Measurements from ENCODE around the gene PRKG2. TPM values are rescaled to one million over a fixed set of nuclear protein-coding genes. Genes with fewer than 3 reads are reported as not detected.

The PRKG2 gene
- total and polyA plus RNA-seq, 2 of the 13 experiments (the other 11 are each of a cell fraction or from before 2014, with no cell fraction given), result 0.04 TPM

DNA sequence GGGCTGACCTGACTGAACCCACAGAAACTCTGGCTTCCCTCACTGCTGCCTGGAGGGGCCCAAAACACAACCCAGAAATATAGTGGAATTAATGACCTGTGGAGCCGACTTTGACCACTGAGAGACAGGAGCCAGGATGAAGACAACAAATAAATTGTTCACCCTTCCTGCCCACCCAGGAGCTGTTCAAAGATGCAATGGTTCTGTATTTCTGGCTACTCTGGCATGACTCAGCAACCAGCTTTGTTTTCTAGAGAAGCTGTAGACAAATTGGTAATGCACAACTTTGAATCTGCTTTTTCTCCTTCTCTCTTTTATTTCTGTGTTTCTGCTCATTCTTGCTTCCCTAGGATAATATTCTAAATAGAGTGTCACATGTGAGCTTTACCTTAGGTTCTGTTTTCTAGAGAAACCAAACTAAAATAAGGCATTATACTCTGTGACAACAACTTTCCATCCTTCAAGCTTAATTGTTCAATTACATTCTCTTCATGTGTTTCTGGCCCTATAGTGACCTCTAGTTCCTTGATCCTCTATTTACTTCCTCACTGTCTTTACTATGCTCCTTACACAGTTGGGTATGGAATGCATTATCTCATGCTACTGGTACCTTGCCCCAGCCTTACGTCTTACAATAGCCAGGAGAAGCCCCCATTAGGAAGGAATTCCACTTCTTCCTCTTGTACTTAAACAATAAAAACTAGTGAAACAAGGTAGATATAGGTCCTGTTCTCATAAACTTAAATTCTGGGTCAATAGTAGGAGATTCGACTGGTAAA is 6.5 kb upstream of the PRKG2 start:
- no TSS peak for BruUV-seq (replicated peaks)
- no peak for FAIRE-seq
- no peak for ATAC-seq

More for the DNA sequence above, 6.5 kb upstream of the PRKG2 start:
- no peak overlapping the region for H3K27ac ChIP-seq (ENCODE audit: extremely low read length, insufficient read depth, low read length)
- TF ChIP-seq, protein P1, sequence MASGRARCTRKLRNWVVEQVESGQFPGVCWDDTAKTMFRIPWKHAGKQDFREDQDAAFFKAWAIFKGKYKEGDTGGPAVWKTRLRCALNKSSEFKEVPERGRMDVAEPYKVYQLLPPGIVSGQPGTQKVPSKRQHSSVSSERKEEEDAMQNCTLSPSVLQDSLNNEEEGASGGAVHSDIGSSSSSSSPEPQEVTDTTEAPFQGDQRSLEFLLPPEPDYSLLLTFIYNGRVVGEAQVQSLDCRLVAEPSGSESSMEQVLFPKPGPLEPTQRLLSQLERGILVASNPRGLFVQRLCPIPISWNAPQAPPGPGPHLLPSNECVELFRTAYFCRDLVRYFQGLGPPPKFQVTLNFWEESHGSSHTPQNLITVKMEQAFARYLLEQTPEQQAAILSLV (CRISPR knock-in tag; IDR thresholded peaks at IDR 0.05; ENCODE audit: borderline replicate concordance), result no peak
- TF ChIP-seq, protein P2, sequence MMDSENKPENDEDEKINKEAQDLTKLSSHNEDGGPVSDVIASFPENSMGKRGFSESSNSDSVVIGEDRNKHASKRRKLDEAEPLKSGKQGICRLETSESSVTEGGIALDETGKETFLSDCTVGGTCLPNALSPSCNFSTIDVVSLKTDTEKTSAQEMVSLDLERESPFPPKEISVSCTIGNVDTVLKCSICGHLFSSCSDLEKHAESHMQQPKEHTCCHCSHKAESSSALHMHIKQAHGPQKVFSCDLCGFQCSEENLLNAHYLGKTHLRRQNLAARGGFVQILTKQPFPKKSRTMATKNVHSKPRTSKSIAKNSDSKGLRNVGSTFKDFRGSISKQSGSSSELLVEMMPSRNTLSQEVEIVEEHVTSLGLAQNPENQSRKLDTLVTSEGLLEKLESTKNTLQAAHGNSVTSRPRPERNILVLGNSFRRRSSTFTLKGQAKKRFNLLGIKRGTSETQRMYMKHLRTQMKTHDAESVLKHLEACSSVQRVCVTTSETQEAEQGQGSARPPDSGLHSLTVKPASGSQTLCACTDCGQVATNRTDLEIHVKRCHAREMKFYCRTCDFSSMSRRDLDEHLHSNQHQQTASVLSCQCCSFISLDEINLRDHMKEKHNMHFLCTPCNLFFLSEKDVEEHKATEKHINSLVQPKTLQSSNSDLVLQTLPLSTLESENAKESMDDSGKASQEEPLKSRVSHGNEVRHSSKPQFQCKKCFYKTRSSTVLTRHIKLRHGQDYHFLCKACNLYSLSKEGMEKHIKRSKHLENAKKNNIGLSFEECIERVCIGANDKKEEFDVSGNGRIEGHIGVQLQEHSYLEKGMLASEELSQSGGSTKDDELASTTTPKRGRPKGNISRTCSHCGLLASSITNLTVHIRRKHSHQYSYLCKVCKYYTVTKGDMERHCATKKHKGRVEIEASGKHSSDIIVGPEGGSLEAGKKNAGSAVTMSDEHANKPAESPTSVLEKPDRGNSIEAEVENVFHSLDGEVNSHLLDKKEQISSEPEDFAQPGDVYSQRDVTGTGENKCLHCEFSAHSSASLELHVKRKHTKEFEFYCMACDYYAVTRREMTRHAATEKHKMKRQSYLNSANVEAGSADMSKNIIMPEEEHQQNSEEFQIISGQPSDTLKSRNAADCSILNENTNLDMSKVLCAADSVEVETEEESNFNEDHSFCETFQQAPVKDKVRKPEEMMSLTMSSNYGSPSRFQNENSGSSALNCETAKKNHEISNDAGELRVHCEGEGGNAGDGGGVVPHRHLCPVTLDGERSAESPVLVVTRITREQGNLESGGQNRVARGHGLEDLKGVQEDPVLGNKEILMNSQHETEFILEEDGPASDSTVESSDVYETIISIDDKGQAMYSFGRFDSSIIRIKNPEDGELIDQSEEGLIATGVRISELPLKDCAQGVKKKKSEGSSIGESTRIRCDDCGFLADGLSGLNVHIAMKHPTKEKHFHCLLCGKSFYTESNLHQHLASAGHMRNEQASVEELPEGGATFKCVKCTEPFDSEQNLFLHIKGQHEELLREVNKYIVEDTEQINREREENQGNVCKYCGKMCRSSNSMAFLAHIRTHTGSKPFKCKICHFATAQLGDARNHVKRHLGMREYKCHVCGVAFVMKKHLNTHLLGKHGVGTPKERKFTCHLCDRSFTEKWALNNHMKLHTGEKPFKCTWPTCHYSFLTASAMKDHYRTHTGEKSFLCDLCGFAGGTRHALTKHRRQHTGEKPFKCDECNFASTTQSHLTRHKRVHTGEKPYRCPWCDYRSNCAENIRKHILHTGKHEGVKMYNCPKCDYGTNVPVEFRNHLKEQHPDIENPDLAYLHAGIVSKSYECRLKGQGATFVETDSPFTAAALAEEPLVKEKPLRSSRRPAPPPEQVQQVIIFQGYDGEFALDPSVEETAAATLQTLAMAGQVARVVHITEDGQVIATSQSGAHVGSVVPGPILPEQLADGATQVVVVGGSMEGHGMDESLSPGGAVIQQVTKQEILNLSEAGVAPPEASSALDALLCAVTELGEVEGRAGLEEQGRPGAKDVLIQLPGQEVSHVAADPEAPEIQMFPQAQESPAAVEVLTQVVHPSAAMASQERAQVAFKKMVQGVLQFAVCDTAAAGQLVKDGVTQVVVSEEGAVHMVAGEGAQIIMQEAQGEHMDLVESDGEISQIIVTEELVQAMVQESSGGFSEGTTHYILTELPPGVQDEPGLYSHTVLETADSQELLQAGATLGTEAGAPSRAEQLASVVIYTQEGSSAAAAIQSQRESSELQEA (CRISPR knock-in tag; IDR thresholded peaks at IDR 0.05; ENCODE audit: not compliant biosample characterization), result no peak
- no peaks in the 10 kb centered on the region for H3K79me2 ChIP-seq (ENCODE audit: insufficient read depth, low read length)
- H2AFZ ChIP-seq (ENCODE audit: low read length), result no peak overlapping the region
- no peaks in the 10 kb centered on the region for H4K20me1 ChIP-seq (ENCODE audit: insufficient read depth, low read length)
- ChIA-PET POLR2A (no interaction called here), CTCF (ENCODE audit: low intra/inter-chr PET ratio, low total read pairs) (no interaction called here)
- intact Hi-C loops (cut with micrococcal nuclease; ENCODE audit: unreplicated experiment) (no loop called here), in situ Hi-C loops (cut with HindIII; ENCODE audit: extremely low pct_ligation_motif_present, low pct_unique_long_range_greater_than_20kb) (no loop called here)
- H3K4me3 ChIP-seq (replicated peaks in 1 of 3; ENCODE audit: insufficient read depth in 1 of 3, low read depth in 2 of 3, low read length in 3 of 3), result no peak overlapping the region
- no peaks in the 10 kb centered on the region for H3K4me1 ChIP-seq (ENCODE audit: insufficient read depth, low read length)
- no peaks in the 10 kb centered on the region; a peak in 1 of 5 replicates for H3K27me3 ChIP-seq (ENCODE audit: control insufficient read depth in 1 of 2, insufficient read depth in 2 of 2, low read length in 2 of 2)
- DNase-seq (ENCODE audit: low spot score), result no peak
- H3K9me3 ChIP-seq (ENCODE audit: low read length), result no peaks in the 10 kb centered on the region
- WGBS (ENCODE audit: low lambda C conversion rate), result 1% methylated on average over 3 of the region's 3 CpGs
- no peaks in the 10 kb centered on the region for H3K36me3 ChIP-seq (replicated peaks in 1 of 2; ENCODE audit: control insufficient read depth in 1 of 2, insufficient read depth in 2 of 2, low read length in 2 of 2)
- H3K9ac ChIP-seq (ENCODE audit: insufficient read depth, low read depth, low read length), result no peak overlapping the region
- no peak overlapping the region for H3K4me2 ChIP-seq (ENCODE audit: low read depth, low read length)
